Stimulated activated CD4-positive, alpha-beta T cell treated with anti-CD3 and anti-CD28 coated beads, Interleukin-4, amount 100 ng/mL, for 1 hour (primary cell): ENCODE results near the gene TGM5.
A peak's percentile ranks its signal among the peaks of the same experiment; 100 is the strongest.
"Not testable (repeated sequence)": the region's sequence is repeated elsewhere in the genome, so short reads cannot be mapped to it uniquely, and the experiment has no call there.

Experiments used
- DNase-seq: peaks from one replicate; pipeline ENCODE4 v3.0.0-alpha.2; 2020

TGM5 gene

GRCh38 chr15:43214592-43215295, 52.0 kb downstream of the TGM5 start:
- DNase-seq, result no peak

GRCh38 chr15:43214169-43214568, 52.6 kb downstream of the TGM5 start:
- no peak for DNase-seq

GRCh38 chr15:43213466-43213865, 53.3 kb downstream of the TGM5 start:
- no peak for DNase-seq

- DNase-seq, result no peak
Measured at GRCh38 chr15:43212951-43213350, 53.8 kb downstream of the TGM5 start.

- no peak for DNase-seq
Measured at GRCh38 chr15:43212299-43212698, 54.4 kb downstream of the TGM5 start.

GRCh38 chr15:43211224-43211735, 55.4 kb downstream of the TGM5 start:
- no peak for DNase-seq

GRCh38 chr15:43210807-43211206, 55.9 kb downstream of the TGM5 start:
- DNase-seq, result no peak

- DNase-seq, result no peak
Measured at GRCh38 chr15:43210172-43210745, 56.5 kb downstream of the TGM5 start.

- DNase-seq, result no peak
Measured at GRCh38 chr15:43209059-43209824, 57.5 kb downstream of the TGM5 start.

- DNase-seq, result no peak
Measured at GRCh38 chr15:43208052-43209002, 58.4 kb downstream of the TGM5 start.

GRCh38 chr15:43207024-43207423, 59.7 kb downstream of the TGM5 start:
- DNase-seq, result no peak

GRCh38 chr15:43206054-43206453, 60.7 kb downstream of the TGM5 start:
- no peak for DNase-seq

GRCh38 chr15:43204016-43204901, 62.5 kb downstream of the TGM5 start:
- peak; percentile 55 for DNase-seq

GRCh38 chr15:43199945-43200488, 66.7 kb downstream of the TGM5 start:
- no peak for DNase-seq

GRCh38 chr15:43198992-43199391, 67.7 kb downstream of the TGM5 start:
- no peak for DNase-seq

GRCh38 chr15:43198556-43198955, 68.2 kb downstream of the TGM5 start:
- not testable (repeated sequence) for DNase-seq

- DNase-seq, result not testable (repeated sequence)
Measured at GRCh38 chr15:43197773-43198172, 69.0 kb downstream of the TGM5 start.

GRCh38 chr15:43196760-43197548, 69.8 kb downstream of the TGM5 start:
- no peak for DNase-seq

GRCh38 chr15:43194795-43195194, 71.9 kb downstream of the TGM5 start:
- DNase-seq, result no peak

- no peak for DNase-seq
Measured at GRCh38 chr15:43193710-43194109, 73.0 kb downstream of the TGM5 start.
